Smooth muscle cell (in vitro differentiated cells): Measurements from ENCODE around the gene XRCC6. TPM values are rescaled to one million over a fixed set of nuclear protein-coding genes. Genes with fewer than 3 reads are reported as not detected.

Source experiments
- DNase-seq: peaks from one replicate; lab custom pipeline; 2025; ENCODE audit not compliant: unreplicated experiment; lab: John Stamatoyannopoulos, UW
- H2AFZ ChIP-seq: fragments of 200-600 bp; sonication (generic); 2 replicates; pipeline ENCODE4 v1.6.0; 2016; ENCODE audit warnings: antibody characterized with exemption, low read depth, mild to moderate bottlenecking
- H3F3A ChIP-seq: fragments of 200-600 bp; sonication (generic); 2 replicates; pipeline ENCODE4 v1.6.0; 2017; ENCODE audit warnings: antibody characterized with exemption, low read depth
- H3K27ac ChIP-seq: fragments of 200-600 bp; sonication (generic); 2 replicates; pipeline ENCODE4 v1.5.1; 2016; ENCODE audit warnings: low read depth, mild to moderate bottlenecking
- H3K27me3 ChIP-seq: fragments of 200-600 bp; sonication (generic); 2 replicates; pipeline ENCODE4 v1.6.1; 2016; ENCODE audit warnings: low read depth, mild to moderate bottlenecking
- H3K36me3 ChIP-seq: fragments of 200-600 bp; sonication (generic); 2 replicates; pipeline ENCODE4 v1.5.1; 2016; ENCODE audit warnings: low read depth
- H3K4me1 ChIP-seq: fragments of 200-600 bp; sonication (generic); 2 replicates; pipeline ENCODE4 v1.5.1; 2016; ENCODE audit warnings: low read depth
- H3K4me2 ChIP-seq: fragments of 200-600 bp; sonication (generic); 2 replicates; pipeline ENCODE4 v1.6.0; 2016; ENCODE audit warnings: mild to moderate bottlenecking
- H3K4me3 ChIP-seq: fragments of 200-600 bp; sonication (generic); 2 replicates; pipeline ENCODE4 v1.5.1; 2016; ENCODE audit warnings: mild to moderate bottlenecking
- H3K79me2 ChIP-seq: fragments of 200-600 bp; sonication (generic); 2 replicates; pipeline ENCODE4 v1.6.0; 2016; ENCODE audit warnings: low read depth, mild to moderate bottlenecking
- H3K9ac ChIP-seq: fragments of 200-600 bp; sonication (generic); 2 replicates; pipeline ENCODE4 v1.6.0; 2016; ENCODE audit warnings: low read depth
- H3K9me3 ChIP-seq: fragments of 200-600 bp; sonication (generic); replicated peaks from 2 replicates; pipeline ENCODE4 v1.5.1; 2016; ENCODE audit warnings: low read depth
- H4K20me1 ChIP-seq: fragments of 200-600 bp; sonication (generic); 2 replicates; pipeline ENCODE4 v1.6.0; 2016; ENCODE audit warnings: low read depth
- CTCF ChIP-seq: fragments of 200-600 bp; sonication (generic); IDR thresholded peaks from 2 replicates; pipeline ENCODE4 v1.5.1; 2017; ENCODE audit warnings: borderline replicate concordance, mild to moderate bottlenecking, antibody characterized with exemption; ENCODE audit not compliant: insufficient read depth, poor library complexity, severe bottlenecking
- WGBS: methylation state at CpG from one replicate; pipeline ENCODE4 v1.1.7; 2016; ENCODE audit warnings: low lambda C conversion rate; 5-methylcytosine and 5-hydroxymethylcytosine counted together
- polyA plus RNA-seq: library from polyadenylated mRNA; unstranded; fragments of >200 nt; fragmentation: Nextera tagmentation; extraction: Ambion mirVana; gene quantifications from 2 replicates; pipeline ENCODE4 v1.2.1, GENCODE V29; 2016
- total RNA-seq: library from RNA; depleted of rRNA; stranded (reverse); fragments of >200 nt; gene quantifications from 2 replicates; pipeline ENCODE4 v1.2.3, GENCODE V29; 2014

Gene XRCC6
- total and polyA plus RNA-seq, 2 experiments from 2014 or later: 186 to 264 TPM

DNA sequence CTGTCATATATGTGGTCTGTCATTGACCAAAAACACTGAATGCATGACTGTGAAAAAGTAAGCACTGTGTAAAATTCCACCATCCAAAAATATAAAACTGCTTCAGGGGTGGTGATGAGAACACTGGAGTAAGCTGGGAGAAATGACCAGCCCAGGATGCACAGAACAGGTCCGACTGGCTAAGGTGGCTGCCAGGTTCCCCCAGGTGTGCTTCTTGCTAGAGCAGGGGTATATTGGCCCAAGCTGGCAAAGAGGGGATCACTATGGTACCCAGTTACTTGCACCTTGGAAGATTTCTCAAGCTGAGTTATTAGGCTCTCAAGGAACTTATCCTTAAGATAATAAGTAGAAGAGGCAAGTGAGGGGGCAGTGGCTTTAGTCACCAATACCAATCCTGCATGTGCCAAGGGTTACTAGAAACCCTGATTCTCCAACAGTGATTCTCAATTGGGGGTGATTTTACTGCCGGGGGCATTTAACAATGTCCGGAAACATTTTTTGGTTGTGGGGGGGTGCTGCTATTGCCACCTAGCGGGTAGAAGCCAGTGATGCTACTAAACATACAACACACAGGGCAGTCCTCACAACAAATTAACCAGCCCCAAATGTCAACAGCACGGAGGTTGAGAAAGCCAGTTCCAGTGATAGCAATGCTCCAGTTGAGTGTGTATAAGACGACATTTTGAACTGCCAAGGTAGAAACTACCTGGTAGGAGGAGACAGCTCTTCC, 51.9 kb downstream of the XRCC6 start:
- peak; percentile 14 for TF ChIP-seq CTCF
- Histone ChIP-seq H2AFZ (no peak overlapping the region), H3K27ac (no peak overlapping the region), H3K36me3 (no peaks in the 10 kb centered on the region), H4K20me1 (peaks cover 13% of the 10 kb centered on the region), H3K9me3 (no peaks in the 10 kb centered on the region), H3K4me2 (no peak overlapping the region), H3K79me2 (peaks cover 14% of the 10 kb centered on the region), H3K27me3 (no peaks in the 10 kb centered on the region), H3K4me3 (no peak overlapping the region), H3K4me1 (no peaks in the 10 kb centered on the region), H3K9ac (no peak overlapping the region), H3F3A (peaks cover 10% of the 10 kb centered on the region)
- 75% methylated on average over 6 of the region's 6 CpGs for WGBS
- DNase-seq: no peak

DNA sequence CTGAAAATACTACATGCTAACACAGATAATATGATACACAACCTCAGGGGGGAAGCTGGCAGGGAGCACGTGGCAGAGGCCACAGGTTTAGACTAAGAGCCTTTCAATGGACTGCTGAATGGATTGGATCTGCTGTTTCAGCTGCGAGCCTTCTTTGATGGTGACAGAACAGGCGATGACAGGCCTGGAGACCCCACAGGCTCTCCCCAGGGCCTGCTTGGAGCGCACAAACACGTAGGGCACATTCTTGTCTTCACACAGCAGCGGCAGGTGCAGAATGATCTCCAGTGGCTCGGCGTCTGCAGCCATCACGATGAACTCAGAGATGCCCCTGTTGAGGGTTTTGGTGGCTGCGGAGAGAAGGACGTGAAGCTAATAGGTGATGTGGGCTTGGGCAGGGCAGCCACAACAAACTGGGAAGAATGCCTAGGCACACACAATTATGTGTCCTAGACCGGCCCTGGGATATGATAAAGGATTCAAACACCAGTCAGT, 53.8 kb downstream of the XRCC6 start:
- Histone ChIP-seq H3K36me3 (peaks cover 10% of the 10 kb centered on the region), H3K4me1 (no peaks in the 10 kb centered on the region), H3K27ac (no peak overlapping the region), H3K27me3 (no peaks in the 10 kb centered on the region), H3K4me2 (no peak overlapping the region), H3K4me3 (no peak overlapping the region), H3K9me3 (no peaks in the 10 kb centered on the region), H3F3A (peaks cover 8% of the 10 kb centered on the region), H3K79me2 (peaks cover 25% of the 10 kb centered on the region), H4K20me1 (peaks cover 30% of the 10 kb centered on the region), H2AFZ (no peak overlapping the region), H3K9ac (no peak overlapping the region)
- 97% methylated on average over 11 of the region's 12 CpGs for WGBS
- no peak for TF ChIP-seq CTCF
- DNase-seq: no peak

DNA sequence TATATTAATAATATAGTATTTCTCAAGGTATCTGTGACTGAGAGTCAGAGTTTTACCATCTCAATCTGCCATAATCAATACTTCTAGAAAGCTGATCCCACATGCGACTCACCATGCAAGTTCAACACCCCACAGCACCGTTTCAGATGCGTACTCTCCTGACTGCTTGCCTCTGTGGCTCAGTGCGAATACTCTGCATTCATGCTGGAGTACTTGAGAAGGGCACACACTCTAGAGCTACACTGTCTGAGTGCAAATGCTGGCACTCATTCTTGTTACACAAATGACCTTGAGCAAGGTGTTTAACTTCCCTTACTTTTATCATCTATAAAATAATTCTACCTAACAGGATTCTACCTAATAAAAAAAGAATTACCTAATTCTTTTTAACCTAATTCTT, 55.0 kb downstream of the XRCC6 start:
- H3K9ac ChIP-seq: no peak overlapping the region
- H3K27ac ChIP-seq: no peak overlapping the region
- no peaks in the 10 kb centered on the region for H3K27me3 ChIP-seq
- H3K36me3 ChIP-seq: peaks cover 10% of the 10 kb centered on the region
- H3K9me3 ChIP-seq: no peaks in the 10 kb centered on the region
- H3K4me2 ChIP-seq: no peak overlapping the region
- no peaks in the 10 kb centered on the region for H3K4me1 ChIP-seq
- DNase-seq: no peak
- no peak overlapping the region for H3K4me3 ChIP-seq
- H4K20me1 ChIP-seq: peaks cover 42% of the 10 kb centered on the region
- peaks cover 8% of the 10 kb centered on the region for H3F3A ChIP-seq
- peaks cover 38% of the 10 kb centered on the region for H3K79me2 ChIP-seq
- 90% methylated on average over 4 of the region's 4 CpGs for WGBS
- no peak overlapping the region for H2AFZ ChIP-seq
- TF ChIP-seq CTCF: no peak

DNA sequence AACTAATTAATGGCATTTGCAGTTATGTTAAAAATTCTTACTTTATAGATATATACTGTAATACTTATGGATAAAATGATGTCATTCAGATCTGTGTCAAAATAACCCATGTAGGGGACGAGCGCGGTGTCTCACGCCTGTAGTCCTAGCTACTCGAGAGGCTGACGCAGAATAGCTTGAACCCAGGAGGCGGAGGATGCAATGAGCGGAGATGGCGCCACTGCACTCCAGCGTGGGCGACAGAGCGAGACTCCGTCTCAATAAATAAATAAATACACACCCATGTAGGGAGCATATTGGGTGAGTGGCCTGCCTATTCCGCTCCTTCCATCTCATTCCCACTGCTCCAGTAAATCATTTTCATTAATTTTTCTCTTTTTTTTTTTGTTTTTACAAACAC, 60.5 kb downstream of the XRCC6 start:
- peak overlapping the region; percentile 67 for H3K4me3 ChIP-seq
- no peaks in the 10 kb centered on the region for H3K9me3 ChIP-seq
- 75% methylated on average over 14 of the region's 14 CpGs for WGBS
- peak overlapping the region; percentile 87 for H3K27ac ChIP-seq
- DNase-seq: no peak
- peaks cover 86% of the 10 kb centered on the region for H3K79me2 ChIP-seq
- peak overlapping the region; percentile 82 for H3K9ac ChIP-seq
- no peaks in the 10 kb centered on the region for H3K27me3 ChIP-seq
- H3K4me1 ChIP-seq: no peaks in the 10 kb centered on the region
- H2AFZ ChIP-seq: no peak overlapping the region
- no peak for TF ChIP-seq CTCF
- H4K20me1 ChIP-seq: peaks cover 65% of the 10 kb centered on the region
- H3K36me3 ChIP-seq: peaks cover 10% of the 10 kb centered on the region
- peak overlapping the region; percentile 85 for H3K4me2 ChIP-seq
- H3F3A ChIP-seq: no peaks in the 10 kb centered on the region
